ENCODE data around the gene DCBLD1. TPM values are rescaled to one million over a fixed set of nuclear protein-coding genes. Genes with fewer than 3 reads are reported as not detected.

The DCBLD1 gene
- total and polyA plus RNA-seq, 9 of the 15 experiments (the other 6 are each of a cell fraction or from before 2014, with no cell fraction given), result 0.80 to 8.5 (median 6.8) TPM

DNA sequence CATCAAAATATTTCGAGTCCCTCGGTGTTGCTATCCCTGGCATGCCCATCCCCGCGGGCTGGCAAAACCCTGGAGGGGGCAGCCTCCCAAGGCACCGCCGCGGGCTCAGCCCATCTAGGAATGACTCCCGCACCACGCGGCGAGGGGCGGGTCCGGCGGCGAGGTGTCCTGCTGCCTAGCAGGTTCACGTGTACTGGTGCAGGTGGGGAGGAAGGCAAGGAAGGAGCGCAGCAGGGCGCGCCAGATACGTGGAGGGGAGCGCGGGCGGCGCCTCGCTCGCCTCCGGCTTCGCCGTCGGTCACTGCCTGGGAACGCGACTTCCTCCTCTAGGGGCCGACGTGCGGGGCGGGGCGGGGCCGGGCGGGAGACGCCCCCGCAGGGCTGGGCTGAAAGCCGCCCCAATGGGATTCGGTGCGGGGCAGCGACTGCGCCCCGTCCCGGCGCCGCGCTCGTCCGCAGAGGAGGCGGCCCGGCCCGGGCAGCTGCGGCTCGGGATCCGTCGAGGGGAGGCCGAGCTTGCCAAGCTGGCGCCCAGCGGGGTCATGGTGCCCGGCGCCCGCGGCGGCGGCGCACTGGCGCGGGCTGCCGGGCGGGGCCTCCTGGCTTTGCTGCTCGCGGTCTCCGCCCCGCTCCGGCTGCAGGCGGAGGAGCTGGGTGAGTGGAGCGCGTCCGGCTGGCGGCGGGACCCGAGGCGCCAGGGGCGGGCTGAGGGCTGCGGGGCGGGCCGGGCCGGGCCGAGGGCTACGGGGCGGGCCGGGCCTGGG lies at the start of gene DCBLD1 (continued):
- TF ChIP-seq ARID2 (IDR thresholded peaks at IDR 0.05) (no peak), YY1 (IDR thresholded peaks at IDR 0.05; ENCODE audit: borderline replicate concordance in 1 of 3, control insufficient read depth in 1 of 3, extremely low read depth in 1 of 3, insufficient read depth in 3 of 3, insufficient read length in 1 of 3, insufficient replicate concordance in 2 of 3, low read depth in 1 of 3, low read length in 2 of 3) (peak in 1 of 3 experiments; percentile 44), BRD4 (IDR thresholded peaks at IDR 0.05) (no peak)

DNA sequence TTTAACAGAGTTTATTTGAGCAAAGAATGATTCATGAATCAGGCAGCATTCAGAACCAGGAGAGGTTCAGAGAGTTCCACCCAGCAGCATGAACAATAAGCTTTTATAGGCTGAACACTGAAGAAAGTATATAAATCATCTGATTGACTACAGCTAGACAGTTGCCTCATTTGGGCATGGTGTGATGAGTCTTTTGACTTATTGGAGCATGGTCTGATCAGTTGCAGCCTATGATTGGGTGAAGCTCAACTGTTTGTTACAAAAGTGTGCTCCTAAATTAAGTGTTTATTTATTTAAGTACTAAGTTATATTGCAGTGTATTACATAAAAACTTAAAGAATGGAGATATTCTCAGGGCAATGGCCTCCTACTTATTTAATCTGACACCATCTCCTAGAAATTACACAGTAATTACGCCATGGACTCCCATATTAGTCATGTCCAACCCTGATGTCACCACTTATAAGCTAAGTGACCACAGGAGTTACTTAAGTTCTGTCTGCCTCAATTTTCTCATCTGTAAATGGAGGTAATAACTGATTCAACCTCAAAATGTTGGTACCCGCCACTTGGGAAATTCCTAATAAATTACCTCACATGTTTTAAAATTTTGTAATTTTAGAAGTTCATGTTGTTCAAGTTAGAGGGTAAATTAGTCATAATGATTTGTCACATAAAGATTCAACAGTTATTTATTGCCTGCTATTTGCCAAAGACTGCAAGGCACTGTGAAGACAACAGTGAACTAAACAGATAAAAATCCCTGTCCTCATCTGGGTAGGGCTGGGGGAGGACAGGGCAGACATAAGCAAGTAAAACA lies 41.6 kb upstream of the DCBLD1 start:
- Histone ChIP-seq H3K27me3 (ENCODE audit: control insufficient read depth in 2 of 2, insufficient read depth in 2 of 2, low read length in 2 of 2) (no peaks in the 10 kb centered on the region; a peak in 1 of 5 replicates), H3K9ac (ENCODE audit: insufficient read depth in 1 of 2, low read depth in 2 of 2, low read length in 2 of 2) (no peak overlapping the region), H3K36me3 (ENCODE audit: control insufficient read depth, insufficient read depth, low read length) (no peaks in the 10 kb centered on the region), H3K9me3 (replicated peaks; ENCODE audit: control insufficient read depth, insufficient read depth, low read depth, low read length) (no peaks in the 10 kb centered on the region), H3K27ac (ENCODE audit: extremely low read depth, low read depth, low read length) (no peak overlapping the region), H3K79me2 (ENCODE audit: control insufficient read depth, insufficient read depth, low read length) (no peaks in the 10 kb centered on the region), H4K20me1 (replicated peaks; ENCODE audit: control insufficient read depth, insufficient read depth, low read length) (no peaks in the 10 kb centered on the region), H3K9me1 (ENCODE audit: control insufficient read depth, insufficient read depth, low read length) (no peaks in the 10 kb centered on the region), H3K4me2 (ENCODE audit: insufficient read depth, low read length) (no peak overlapping the region), H3K4me3 (no peak overlapping the region), H2AFZ (ENCODE audit: low read depth, low read length) (no peak overlapping the region), H3K4me1 (replicated peaks in 1 of 2; ENCODE audit: control insufficient read depth in 2 of 2, insufficient read depth in 2 of 2, low read length in 2 of 2) (no peaks in the 10 kb centered on the region)
- intact Hi-C loops (cut with micrococcal nuclease), result loop anchor here (10.0 kb wide), 2 partner anchors 394 to 466 kb away; no protein-coding TSS in a partner anchor
- TF ChIP-seq TSC22D4 (tag; IDR thresholded peaks at IDR 0.05), result no peak
- TF ChIP-seq TAF9B (IDR thresholded peaks at IDR 0.05; ENCODE audit: partially characterized antibody), result no peak
- no peak for TF ChIP-seq SMAD1 (IDR thresholded peaks at IDR 0.05; ENCODE audit: low read depth, low read length, partially characterized antibody)
- TF ChIP-seq DDX20 (tag; IDR thresholded peaks at IDR 0.05; ENCODE audit: low read depth), result no peak
- TF ChIP-seq, protein P1, sequence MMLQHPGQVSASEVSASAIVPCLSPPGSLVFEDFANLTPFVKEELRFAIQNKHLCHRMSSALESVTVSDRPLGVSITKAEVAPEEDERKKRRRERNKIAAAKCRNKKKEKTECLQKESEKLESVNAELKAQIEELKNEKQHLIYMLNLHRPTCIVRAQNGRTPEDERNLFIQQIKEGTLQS (IDR thresholded peaks at IDR 0.05), result peak; percentile 20; the same call in 1 of the 2 replicates
- TF ChIP-seq, protein P1 (CRISPR knock-in tag; conservative IDR thresholded peaks at IDR 0.05), result no peak
- TF ChIP-seq CEBPG (CRISPR knock-in tag; IDR thresholded peaks at IDR 0.05), result no peak
- TF ChIP-seq CEBPG (tag; conservative IDR thresholded peaks at IDR 0.05 in 1 of 2, IDR thresholded peaks at IDR 0.05 in 1 of 2), result peak in 1 of 2 experiments; percentile 37; a peak in 2 of 4 replicates
- TF ChIP-seq, protein P2, sequence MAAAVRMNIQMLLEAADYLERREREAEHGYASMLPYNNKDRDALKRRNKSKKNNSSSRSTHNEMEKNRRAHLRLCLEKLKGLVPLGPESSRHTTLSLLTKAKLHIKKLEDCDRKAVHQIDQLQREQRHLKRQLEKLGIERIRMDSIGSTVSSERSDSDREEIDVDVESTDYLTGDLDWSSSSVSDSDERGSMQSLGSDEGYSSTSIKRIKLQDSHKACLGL (CRISPR knock-in tag; IDR thresholded peaks at IDR 0.05; ENCODE audit: borderline replicate concordance, poor library complexity, severe bottlenecking), result no peak
- TF ChIP-seq IFI16 (CRISPR knock-in tag; IDR thresholded peaks at IDR 0.05), result no peak
- no peak for TF ChIP-seq HNRNPH1 (optimal IDR thresholded peaks at IDR 0.05; ENCODE audit: low read depth, low read length)
- TF ChIP-seq FOXP1 (CRISPR knock-in tag; IDR thresholded peaks at IDR 0.05), result no peak
- TF ChIP-seq TFAM (CRISPR knock-in tag; conservative IDR thresholded peaks at IDR 0.05), result no peak
- POLR2A ChIA-PET, result no interaction called here
- in situ Hi-C loops (cut with MboI), result no loop called here
- no TSS peak for BruUV-seq (replicated peaks)
- FAIRE-seq (no peak), ATAC-seq (no peak), DNase-seq (ENCODE audit: extremely low read depth in 1 of 4, low spot score in 3 of 4) (no peak)
- CTCF ChIA-PET (ENCODE audit: low intra/inter-chr PET ratio), result no interaction called here
- WGBS (ENCODE audit: insufficient coverage, low coverage, missing lambda C conversion rate), result 0% methylated on average over 2 of the region's 2 CpGs
